Amygdala (tissue), 56 donors: ENCODE measurements around the gene NOC2L.
A peak's percentile ranks its signal among the peaks of the same experiment; 100 is the strongest.

Experiments
- DNase-seq, 56 donors: peaks; one replicate each; lab custom pipeline; 2025; lab: John Stamatoyannopoulos, UW

NOC2L gene

DNA sequence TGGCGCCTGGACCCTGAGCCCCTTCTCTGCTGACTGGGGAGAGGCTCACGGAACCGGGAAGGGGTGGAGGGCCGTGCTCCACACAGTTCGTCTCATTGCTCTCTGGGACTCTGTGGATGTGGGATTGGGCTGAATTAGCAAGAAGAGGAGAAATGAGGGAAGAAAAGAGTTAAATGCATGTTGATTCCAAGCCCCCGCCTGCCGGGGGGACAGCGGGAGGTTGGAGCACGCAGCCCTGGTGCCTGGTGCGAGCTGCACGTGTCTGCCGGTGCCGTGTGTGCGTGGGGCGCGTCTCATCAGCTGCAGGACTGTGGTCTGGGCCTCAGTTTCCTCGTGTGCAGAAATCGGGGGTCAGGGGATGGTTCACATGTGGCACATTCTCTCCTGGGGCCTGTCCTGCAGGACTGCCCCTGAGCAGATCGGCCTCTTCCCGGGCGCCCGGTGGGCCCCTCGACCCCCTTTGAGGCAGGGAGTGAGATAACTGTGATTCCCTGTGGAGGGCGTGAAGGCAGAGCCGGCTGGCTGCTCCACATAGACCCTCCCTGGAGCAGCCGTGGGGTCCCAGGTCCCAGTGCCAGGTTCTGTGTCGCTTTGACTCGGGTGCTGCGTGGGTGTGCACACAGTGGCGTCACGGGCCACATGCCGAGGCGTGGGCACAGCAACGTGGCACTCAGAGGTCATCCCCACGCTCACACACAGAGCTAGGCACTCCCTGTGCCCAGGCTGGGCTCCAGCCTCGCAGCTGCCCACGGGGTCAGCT is 23.9 kb downstream of the NOC2L start:
- DNase-seq: peak in 1 of 56 donors; percentile 69

DNA sequence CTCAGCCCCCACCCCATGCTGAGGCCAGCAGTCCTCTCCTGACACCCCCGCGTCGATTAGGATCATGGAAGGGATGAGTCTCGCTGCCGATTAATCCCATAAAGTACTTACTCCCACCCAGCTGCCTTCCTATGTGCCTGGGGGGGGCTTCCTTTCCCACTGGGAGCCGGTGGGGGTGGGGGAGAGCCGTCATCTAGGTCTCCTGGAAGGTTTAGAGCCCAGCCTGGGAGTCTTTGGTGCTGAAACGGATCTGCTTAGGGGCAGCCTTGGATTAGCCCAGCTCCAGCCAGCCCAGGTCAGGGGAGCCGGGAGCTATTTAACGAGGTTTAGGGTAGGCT is 25.5 kb downstream of the NOC2L start:
- no peak for DNase-seq

DNA sequence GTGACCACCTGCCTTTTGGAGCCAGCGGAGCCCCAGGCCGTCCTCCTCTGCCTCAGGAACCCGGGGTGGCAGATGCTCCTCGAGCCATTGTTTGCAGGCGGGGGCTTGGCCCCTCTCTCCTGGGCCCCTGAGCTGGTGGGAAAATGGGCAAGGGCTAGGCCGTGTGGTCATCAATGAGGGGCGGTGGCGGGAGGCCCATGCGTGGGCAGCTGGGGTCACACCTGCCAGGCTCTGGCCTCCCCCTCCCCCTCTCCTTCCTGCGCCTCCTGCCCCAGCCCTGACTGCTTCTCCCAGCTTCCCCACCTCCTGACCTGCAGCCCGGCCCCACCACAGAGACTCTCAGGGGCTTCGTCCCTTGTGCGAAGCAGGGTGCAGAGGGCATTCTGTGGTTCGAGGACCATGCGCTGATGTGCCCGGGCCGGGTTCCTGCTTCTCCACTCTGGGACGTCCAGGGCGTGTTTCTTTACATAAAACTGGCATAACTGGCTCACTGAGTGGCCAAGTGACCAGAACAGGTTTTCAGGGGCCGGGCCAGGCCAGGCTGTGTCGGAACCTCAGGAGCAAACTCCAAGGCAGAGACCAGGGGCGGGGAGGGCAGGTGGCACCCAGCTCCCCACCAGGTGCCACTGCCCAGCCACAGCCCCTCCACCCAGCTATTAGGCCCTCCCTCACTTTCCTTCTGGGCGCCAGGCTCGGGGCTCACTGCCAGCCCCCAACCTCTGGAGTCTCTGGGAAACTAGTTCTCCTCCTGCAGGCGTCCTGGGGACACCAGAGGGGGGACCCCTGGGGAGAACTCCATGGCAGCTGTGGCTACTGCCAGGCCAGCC is 26.1 kb downstream of the NOC2L start:
- DNase-seq: no peak

DNA sequence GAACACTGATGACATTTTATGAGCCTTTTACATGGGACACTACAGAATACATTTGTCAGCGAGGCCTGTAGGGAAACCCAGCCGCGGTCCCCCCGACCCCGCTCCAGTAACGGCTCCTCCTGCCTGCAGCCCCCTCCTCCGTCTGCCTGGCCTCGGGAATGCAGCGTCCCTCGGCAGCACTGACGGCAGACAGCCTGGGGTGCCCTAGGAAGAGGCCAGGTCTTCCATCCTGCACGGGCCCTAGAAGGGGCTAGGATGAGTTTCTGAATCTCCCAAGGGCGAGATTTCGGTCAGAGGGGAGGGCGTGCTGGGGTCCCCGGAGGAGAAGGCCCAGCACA is 26.9 kb downstream of the NOC2L start:
- no peak for DNase-seq

DNA sequence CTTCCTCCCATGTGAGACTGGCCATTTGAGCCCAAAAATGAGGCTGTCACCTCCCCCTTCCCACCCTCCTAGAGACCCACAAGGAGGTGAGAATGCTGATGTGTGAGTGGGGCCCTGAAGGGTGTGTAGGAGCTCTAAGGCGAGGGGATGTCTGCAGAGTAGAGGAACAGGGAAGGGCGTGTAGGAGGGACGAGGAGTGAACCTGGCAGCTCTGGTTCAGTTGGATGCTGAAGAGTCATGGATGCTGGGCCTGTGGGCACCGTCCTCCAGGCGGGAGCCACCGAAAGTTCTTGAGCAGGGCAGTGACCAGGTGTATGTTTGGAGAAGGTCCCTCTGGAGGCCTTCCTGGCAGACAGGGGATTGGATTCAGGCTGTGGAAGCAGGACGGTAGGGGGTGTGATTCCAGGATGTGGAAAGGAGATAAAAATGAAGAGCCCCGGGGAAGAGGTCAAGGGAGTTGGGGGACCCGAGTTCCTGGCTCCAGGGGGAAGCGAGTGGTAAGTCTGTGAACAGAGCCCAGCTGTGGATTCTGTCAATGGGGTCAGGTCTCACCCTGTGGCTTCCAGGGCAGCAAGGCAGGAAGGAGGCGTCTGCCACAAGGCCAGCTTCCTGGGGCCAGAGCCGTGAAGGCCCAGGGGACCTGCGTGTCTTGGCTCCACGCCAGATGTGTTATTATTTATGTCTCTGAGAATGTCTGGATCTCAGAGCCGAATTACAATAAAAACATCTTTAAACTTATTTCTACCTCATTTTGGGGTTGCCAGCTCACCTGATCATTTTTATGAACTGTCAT is 27.5 kb downstream of the NOC2L start:
- DNase-seq: no peak

DNA sequence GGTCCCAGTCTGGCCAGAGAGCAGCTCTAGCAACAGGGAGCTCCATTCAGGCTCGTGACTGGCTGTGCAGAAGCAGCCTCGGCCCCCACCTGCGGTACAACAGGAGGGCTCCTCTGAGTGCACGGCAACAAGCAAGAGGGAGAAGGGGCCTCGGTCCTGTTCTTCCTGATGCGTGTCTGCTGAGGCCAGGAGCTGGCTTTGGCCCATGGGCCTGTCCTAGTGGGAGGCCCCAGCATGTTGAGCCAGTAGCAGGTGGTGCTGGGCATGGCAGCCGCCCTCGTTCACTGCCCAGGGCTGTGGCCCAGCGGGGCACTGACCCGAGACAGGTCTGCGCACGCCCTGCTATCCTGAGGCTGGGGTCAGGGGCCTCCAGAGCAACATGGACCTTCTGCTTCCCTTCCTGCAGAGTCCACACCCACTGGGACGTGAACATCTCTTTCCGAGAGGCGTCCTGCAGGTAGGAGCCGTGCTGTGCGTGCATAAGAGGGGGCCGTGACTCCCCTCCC is 28.4 kb downstream of the NOC2L start:
- no peak for DNase-seq

DNA sequence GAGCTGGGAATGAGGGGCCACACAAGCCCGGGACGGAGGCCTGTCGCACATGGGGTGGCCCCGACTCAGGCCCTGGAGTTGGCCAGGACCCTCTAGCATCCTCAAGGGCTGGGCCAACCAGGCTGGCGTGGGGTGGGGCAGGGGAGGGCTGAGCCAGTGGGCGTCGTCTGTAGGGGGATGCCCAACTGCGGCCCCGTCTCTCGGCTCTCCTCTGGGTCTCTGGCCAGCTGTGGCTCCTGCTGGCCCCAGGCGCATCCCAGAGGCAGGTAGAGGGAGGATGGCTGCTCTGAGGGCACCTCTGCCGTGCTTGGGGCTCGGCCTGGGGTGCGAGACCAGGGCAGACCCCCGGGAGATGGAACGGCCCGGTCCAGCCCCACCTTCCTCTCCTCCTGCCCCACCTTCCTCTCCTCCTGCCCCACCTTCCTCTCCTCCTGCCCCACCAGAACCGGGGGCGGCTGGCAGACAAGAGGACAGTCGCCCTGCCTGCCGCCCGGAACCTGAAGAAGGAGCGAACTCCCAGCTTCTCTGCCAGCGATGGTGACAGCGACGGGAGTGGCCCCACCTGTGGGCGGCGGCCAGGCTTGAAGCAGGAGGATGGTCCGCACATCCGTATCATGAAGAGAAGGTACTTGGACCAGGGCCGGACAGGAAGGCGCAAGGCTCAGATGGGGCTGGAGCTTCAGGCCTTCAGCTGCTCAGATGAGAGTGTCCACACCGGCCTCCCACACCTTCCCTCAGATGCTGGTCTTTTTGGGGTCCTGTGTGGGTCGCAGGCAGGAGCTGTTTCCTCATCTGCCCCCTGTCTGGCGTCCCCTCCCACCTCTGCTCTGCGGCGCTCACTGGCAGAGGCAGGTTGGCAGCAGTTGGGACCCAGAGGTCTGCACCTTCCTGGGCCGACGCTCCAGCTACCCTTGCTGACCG is 29.1 kb downstream of the NOC2L start:
- DNase-seq: no peak

DNA sequence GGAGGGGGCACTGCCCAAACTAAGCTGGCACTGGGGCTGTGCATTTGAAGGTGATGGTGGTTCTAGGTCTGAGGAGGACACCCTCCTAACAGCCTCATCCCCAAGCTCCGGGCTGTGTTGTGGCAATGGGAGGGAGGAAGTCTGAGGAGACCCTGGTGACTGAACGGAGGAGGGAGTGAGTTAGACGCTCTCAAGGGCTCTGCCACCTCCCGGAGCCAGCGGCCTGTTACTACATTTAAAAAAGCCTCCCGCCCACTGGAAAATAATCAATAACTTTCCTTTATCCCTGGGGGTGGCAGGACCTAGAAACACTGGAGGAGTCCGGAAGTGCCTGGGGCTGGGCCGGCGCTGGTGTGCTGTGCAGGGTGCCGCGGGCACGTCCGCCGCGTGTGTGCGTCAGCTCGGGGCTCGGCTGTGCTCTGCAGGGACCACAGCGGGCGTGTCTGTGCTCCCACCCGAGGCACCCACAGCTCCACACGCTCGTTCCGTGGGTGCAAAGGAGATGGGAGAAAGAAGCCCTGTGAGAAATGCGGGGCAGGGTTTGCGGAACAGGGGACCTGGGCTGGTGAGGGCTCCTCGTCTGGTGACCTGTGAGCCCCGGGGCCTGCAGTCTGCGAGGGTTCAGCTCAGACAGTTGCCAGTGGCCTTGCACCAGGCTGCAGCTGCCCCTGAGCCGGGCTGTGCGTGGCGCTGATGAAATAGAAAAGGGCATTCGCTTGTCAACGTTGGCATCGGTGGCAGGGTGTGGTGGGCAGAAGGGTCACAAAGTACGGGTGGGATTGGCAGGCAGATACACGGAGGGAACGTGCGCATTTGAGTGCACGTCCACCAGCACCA is 30.0 kb downstream of the NOC2L start:
- DNase-seq: no peak

DNA sequence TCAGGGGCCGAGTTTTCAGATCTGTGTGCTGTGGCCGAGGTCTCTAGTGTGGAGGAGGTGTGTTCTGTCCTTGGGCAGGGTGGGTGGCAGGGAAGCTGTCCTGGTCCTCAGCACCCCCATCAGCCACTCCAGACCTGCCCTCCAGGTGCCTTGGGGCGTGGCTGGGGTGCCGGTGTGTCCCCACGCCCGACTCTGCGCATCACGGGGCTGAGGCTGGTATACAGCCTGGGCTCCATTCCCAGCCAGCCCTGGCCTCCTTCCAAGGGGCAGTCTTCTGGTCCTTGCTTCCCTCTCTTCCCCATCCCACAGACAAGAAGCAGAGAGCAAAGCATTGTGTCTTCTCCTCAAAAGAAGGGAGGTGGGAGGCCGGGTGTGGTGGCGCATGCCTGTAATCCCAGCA is 31.3 kb downstream of the NOC2L start:
- DNase-seq: no peak

DNA sequence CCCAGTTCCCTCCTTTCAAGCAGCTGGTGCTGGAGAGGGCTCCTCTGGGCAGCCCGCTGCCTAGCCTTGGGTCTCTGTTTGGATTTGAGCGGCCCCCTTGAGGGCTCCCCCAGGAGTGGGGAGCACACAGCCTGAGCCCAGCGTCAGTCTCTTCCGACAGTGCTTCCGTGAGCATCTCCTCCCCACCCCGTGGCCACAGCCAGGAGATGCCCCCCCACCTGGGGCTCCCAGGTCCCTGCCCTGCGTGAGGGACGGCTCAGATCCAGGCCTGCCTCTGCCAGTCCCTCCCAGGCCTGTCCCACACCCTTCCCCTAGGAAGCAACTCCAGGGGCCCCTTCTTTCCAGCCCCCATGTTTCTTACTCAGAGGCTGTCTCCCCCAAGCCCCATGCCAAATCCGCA is 31.8 kb downstream of the NOC2L start:
- no peak for DNase-seq

DNA sequence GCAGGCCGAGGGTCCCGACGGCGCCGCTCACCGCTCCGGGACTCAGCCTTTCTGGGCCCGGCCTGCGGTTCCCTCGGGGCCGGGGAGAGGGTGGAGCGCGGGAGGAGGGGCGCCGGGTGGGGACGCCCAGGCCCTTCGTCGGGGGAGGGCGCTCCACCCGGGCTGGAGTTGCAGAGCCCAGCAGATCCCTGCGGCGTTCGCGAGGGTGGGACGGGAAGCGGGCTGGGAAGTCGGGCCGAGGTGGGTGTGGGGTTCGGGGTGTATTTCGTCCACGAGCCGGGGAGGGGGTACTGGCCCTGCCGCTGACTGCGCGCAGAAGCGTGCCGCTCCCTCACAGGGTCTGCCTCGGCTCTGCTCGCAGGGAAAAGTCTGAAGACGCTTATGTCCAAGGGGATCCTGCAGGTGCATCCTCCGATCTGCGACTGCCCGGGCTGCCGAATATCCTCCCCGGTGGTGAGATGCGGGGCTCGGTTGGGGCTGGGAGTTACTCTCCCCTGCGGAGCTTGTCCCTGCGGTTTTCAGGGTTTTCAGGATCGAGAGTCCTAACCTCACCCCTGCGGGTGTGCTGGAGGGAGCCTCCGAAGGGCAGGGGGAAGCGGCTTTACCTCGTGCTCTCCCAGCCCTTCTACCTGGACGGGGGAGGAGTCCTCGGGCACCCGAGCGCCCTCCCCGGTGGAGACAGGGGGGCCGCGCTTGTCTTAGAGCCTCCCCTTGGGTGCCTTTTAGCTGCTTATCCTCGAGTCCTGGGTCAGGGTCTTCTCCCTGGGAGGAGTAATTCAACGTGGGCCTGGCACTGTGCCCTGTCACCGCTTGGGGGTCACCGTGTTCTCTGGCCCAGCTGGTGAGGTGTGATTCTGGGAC is 33.3 kb downstream of the NOC2L start:
- DNase-seq: no peak

DNA sequence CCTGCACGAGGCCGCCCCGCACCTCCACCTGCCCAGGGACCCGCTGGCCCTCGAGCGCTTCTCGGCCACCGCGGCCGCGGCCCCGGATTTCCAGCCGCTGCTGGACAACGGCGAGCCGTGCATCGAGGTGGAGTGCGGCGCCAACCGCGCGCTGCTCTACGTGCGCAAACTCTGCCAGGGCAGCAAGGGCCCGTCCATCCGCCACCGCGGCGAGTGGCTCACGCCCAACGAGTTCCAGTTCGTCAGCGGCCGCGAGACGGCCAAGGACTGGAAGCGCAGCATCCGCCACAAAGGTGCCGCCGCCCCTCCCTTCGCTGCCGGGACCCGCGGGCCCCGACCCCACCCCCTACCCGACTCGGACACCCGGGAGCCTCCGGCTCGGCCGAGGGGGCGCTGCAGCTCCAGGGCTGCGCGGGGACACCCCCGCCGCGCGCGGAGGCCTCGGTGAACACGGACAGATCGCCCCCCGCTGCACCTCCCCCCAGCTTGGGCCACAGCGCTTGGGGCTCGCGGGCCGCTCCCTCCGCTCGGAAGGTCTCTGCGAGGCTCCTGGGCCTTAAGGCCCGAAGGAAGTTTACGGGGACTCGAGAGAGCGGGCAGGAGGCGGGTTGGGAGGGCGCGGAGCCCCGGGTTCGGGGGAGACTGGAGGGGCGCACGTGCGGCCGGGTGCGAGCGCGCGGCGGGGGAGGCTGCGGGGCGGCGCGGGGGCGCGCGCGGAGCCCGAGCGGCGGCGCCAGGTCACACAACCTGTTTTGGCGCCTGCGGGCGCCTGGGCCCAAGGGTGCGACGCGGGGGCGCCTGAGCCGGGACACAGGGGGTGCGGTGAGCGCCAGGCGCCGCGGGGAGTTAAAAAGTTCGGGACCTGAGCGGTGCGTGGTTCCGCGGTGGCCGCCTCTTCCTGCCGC is 34.1 kb downstream of the NOC2L start:
- no peak for DNase-seq

DNA sequence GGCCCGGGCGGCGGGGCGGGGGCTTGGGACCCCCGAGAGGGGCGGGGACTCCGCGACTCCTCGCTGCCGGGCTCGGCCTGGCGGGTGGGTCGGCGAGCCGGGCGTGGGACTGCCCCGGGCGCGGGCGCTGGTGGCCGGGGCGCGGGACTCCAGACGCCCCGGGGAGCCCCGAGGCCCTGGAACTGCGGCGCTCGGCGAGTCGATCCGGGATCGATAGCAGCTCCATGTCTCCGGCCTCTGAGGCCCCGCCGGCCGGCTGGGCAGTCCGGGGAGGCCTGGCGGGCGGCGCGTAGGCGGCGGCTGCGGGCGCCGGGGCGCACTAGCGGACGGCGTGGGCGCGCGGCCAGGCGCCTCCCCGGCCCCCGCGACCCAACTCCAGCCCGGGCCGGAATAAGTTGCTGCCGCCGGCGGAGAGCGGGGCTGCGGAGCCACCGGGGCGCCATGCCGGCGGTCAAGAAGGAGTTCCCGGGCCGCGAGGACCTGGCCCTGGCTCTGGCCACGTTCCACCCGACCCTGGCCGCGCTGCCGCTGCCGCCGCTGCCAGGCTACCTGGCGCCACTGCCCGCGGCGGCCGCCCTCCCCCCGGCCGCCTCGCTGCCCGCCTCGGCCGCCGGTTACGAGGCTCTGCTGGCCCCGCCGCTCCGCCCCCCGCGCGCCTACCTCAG is 34.9 kb downstream of the NOC2L start:
- no peak for DNase-seq

DNA sequence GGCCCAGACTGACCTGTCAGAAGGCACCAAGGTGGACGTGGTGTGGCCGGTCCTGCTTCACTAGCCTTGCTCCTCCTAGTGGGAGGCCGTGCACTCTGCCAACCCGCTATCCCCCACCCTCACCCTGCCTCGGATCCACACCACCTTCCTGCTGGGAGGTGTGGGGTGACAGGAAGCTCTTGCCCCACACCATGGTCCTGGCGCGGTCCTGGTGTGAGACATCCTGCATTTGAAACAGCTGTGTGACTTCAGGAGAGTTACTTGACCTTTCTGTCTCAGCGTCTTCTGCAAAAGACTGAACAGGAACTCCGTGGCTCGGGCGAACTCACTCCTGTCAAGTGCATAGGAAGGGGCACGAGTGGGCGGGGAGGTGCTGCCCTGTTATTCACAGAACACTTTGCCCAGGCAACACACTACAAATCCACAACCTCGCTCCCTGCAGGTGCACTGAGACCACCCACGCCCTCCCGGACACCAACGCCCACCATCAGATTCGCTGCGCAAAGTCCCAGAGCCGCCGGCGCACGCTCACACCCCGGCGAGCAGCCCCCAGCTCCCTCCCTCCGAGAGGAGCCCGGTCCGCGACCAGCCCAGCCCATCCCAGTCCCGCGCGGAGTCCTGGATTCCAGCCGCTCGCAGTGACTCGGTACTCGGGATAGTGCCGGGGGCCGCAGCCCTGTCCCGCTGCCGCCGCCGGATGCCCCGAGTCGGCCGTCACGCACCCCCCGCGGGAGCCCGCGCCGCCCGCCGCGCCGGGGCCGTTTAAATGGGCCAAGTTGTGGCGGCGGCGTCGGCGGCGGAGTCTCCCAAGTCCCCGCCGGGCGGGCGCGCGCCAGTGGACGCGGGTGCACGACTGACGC is 35.7 kb downstream of the NOC2L start, which contains the start of gene SAMD11:
TSS of gene SAMD11 (plus strand) at position 793 of the 860 bp plus-strand sequence. CDS start 509 bp downstream, outside the sequence.
- peak in 46 of 56 donors; percentile 7 to 86 (median 48) for DNase-seq
